ENCODE results near the gene KANSL1L. TPM values are rescaled to one million over a fixed set of nuclear protein-coding genes. Genes with fewer than 3 reads are reported as not detected.

The KANSL1L gene, protein sequence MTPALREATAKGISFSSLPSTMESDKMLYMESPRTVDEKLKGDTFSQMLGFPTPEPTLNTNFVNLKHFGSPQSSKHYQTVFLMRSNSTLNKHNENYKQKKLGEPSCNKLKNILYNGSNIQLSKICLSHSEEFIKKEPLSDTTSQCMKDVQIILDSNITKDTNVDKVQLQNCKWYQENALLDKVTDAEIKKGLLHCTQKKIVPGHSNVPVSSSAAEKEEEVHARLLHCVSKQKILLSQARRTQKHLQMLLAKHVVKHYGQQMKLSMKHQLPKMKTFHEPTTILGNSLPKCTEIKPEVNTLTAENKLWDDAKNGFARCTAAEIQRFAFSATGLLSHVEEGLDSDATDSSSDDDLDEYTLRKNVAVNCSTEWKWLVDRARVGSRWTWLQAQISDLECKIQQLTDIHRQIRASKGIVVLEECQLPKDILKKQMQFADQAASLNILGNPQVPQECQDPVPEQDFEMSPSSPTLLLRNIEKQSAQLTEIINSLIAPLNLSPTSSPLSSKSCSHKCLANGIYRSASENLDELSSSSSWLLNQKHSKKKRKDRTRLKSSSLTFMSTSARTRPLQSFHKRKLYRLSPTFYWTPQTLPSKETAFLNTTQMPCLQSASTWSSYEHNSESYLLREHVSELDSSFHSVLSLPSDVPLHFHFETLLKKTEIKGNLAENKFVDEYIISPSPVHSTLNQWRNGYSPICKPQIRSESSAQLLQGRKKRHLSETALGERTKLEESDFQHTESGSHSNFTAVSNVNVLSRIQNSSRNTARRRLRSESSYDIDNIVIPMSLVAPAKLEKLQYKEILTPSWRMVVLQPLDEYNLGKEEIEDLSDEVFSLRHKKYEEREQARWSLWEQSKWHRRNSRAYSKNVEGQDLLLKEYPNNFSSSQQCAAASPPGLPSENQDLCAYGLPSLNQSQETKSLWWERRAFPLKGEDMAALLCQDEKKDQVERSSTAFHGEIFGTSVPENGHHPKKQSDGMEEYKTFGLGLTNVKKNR
- 1 to 10 TPM; 4.8 to 5.4 TPM for total RNA-seq

- H3K4me3 Mint-ChIP-seq: peak within 1 kb of the TSS; percentile 87
- H3K9me3 Mint-ChIP-seq: no peaks in the 10 kb centered on the region
- ATAC-seq (peak; percentile 79), DNase-seq (peak; percentile 95)
- H3K36me3 Mint-ChIP-seq (ENCODE audit: low read depth): no peaks in the 10 kb centered on the region
- H3K27ac Mint-ChIP-seq: peak within 1 kb of the TSS; percentile 96
- H3K27me3 Mint-ChIP-seq: peaks cover 2% of the 10 kb centered on the region
- peaks cover 28% of the 10 kb centered on the region for H3K4me1 Mint-ChIP-seq (ENCODE audit: low read depth)
- TF ChIP-seq, protein P1, sequence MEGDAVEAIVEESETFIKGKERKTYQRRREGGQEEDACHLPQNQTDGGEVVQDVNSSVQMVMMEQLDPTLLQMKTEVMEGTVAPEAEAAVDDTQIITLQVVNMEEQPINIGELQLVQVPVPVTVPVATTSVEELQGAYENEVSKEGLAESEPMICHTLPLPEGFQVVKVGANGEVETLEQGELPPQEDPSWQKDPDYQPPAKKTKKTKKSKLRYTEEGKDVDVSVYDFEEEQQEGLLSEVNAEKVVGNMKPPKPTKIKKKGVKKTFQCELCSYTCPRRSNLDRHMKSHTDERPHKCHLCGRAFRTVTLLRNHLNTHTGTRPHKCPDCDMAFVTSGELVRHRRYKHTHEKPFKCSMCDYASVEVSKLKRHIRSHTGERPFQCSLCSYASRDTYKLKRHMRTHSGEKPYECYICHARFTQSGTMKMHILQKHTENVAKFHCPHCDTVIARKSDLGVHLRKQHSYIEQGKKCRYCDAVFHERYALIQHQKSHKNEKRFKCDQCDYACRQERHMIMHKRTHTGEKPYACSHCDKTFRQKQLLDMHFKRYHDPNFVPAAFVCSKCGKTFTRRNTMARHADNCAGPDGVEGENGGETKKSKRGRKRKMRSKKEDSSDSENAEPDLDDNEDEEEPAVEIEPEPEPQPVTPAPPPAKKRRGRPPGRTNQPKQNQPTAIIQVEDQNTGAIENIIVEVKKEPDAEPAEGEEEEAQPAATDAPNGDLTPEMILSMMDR (IDR thresholded peaks at IDR 0.05): no peak
- ChIA-PET CTCF (interaction anchor here (0.9 to 2.3 kb wide), 3 partner anchors 10 to 23 kb away, joined by 3 to 6 read pairs (median 4); no protein-coding TSS in a partner anchor), POLR2A (no interaction called here)
- intact Hi-C loops (cut with micrococcal nuclease): loop anchor here (5.0 kb wide), 1 partner anchor 169 kb away; the partner anchor contains the start of gene RPE
Measured at GRCh38 chr2:210171309-210172218, at the start of gene KANSL1L. Gene KANSL1L, minus strand, starts transcription at chr2:210171409. Its CDS starts 16,827 bp downstream, at chr2:210154582.

DNA sequence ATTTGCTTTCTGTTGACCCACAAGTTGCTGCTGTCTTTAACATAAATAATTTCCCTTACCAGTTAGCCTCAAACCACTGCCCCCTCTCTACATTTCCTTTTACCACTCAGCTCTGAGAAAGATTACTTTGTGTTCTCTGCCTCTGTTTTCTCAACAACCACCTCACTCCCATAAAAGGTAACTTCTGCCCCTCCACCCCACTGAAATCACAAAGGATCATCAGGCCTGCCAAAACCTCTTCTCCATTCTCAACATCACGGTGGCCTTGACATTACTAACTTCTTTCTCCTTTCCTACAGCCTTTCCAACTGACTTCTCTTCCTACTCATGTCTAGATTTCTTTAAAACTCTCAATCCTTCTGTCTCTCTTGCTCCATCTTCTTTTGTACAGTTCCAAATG lies 43.9 kb upstream of the KANSL1L start:
- no peak overlapping the region for H3K4me3 Mint-ChIP-seq
- no peak overlapping the region for H3K27ac Mint-ChIP-seq
- peaks cover 5% of the 10 kb centered on the region for H3K27me3 Mint-ChIP-seq
- H3K9me3 Mint-ChIP-seq: no peaks in the 10 kb centered on the region
- intact Hi-C loops (cut with micrococcal nuclease): no loop called here
- no peaks in the 10 kb centered on the region for H3K4me1 Mint-ChIP-seq (ENCODE audit: low read depth)
- POLR2A ChIA-PET: no interaction called here
- no peak for ATAC-seq
- no peak for DNase-seq
- no peaks in the 10 kb centered on the region for H3K36me3 Mint-ChIP-seq (ENCODE audit: low read depth)
- TF ChIP-seq, protein P1 (IDR thresholded peaks at IDR 0.05): no peak
- CTCF ChIA-PET: no interaction called here

GRCh38 chr2:210210185-210210584 lies 39.0 kb upstream of the KANSL1L start:
- CTCF ChIA-PET: no interaction called here
- POLR2A ChIA-PET: no interaction called here
- H3K27ac Mint-ChIP-seq: no peak overlapping the region

DNA sequence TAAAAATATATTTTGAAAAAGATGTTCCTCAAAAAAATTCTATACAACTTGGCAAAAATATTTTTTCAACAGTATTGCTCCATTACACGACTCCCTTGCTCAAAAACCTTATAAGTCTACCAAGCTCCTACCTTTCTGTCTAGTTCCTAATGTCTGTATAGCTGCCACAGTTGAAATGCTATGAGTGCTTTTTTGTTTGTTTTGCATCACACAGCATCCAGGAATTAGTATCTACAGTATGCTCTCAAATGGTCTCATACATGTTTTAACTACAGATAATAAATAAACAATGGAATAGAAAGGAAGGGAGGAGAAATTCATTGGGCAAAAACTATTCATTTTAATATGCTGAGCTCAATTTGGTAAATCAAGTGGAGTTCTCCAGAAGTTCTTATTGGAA lies 36.7 kb upstream of the KANSL1L start:
- Mint-ChIP-seq H3K9me3 (no peaks in the 10 kb centered on the region), H3K4me1 (ENCODE audit: low read depth) (no peaks in the 10 kb centered on the region), H3K27me3 (peaks cover 13% of the 10 kb centered on the region), H3K36me3 (ENCODE audit: low read depth) (no peaks in the 10 kb centered on the region), H3K27ac (no peak overlapping the region), H3K4me3 (no peak overlapping the region)
- POLR2A ChIA-PET: no interaction called here
- no peak for DNase-seq
- intact Hi-C loops (cut with micrococcal nuclease): no loop called here
- CTCF ChIA-PET: interaction anchor here (1.2 to 1.7 kb wide), 2 partner anchors 11 to 12 kb away, joined by 4 to 7 read pairs; no protein-coding TSS in a partner anchor
- TF ChIP-seq, protein P1 (IDR thresholded peaks at IDR 0.05): no peak
- no peak for ATAC-seq

More at GRCh38 chr2:210210185-210210584, 39.0 kb upstream of the KANSL1L start:
- TF ChIP-seq, protein P1 (IDR thresholded peaks at IDR 0.05): no peak
- no peaks in the 10 kb centered on the region for H3K4me1 Mint-ChIP-seq (ENCODE audit: low read depth)
- peaks cover 11% of the 10 kb centered on the region for H3K27me3 Mint-ChIP-seq
- intact Hi-C loops (cut with micrococcal nuclease): no loop called here
- no peaks in the 10 kb centered on the region for H3K36me3 Mint-ChIP-seq (ENCODE audit: low read depth)
- ATAC-seq (no peak), DNase-seq (no peak)
- no peak overlapping the region for H3K4me3 Mint-ChIP-seq
- H3K9me3 Mint-ChIP-seq: no peaks in the 10 kb centered on the region
